Ecto neural progenitor cell (in vitro differentiated cells): Measurements from ENCODE around the gene FANCI.

Experiments used
- DNase-seq: peaks from one replicate; pipeline ENCODE4 v3.0.0-alpha.2; 2018; ENCODE audit warnings: low spot score

The FANCI gene

DNA sequence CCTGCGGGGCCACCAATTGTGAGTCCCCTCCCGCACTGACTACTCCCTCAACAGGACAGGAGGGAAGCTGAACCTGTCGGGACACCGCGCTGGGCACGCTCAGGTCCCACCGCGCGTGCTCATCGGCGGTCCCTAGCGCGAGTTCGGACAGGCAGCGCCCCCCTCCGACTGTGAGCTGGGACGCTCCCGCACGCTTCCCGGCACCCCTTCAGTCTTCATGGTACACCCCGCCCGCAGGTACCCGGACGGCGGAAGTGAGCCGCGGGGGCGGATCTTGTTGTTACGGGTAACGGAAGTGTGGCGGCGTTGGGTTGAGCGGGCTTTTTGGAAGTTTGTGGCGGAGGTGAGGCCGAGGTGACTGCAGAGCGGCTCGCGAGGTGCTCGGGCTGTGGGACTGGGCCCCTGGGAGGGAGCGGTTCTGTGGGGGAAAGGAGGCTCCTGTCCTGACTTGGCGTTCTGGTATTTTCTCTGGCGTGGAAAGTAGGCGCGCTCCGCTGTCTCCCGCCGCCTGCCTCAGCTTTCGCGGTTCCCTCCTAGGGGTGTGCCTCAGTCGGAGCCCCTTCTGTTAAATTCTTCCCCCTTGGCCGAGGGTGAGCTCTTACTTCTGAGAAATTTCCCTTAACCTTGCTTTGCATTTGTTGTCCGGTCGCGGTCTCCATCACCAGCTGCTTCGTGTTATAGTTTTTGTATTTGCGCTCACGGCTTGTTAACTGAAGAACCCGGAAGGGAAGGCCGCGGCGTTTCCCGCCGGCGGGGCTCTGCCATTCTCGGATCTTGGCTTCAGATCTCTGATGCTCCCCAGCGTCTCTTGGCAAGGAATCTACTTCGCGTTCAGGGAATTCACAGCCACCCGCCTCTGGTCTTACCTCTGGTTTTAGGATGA, at the start of gene FANCI:
Gene FANCI (plus strand): TSS at position 289 of the 883 bp plus-strand sequence. CDS start 3,669 bp downstream, outside the sequence.
- DNase-seq, result peak; percentile 97

DNA sequence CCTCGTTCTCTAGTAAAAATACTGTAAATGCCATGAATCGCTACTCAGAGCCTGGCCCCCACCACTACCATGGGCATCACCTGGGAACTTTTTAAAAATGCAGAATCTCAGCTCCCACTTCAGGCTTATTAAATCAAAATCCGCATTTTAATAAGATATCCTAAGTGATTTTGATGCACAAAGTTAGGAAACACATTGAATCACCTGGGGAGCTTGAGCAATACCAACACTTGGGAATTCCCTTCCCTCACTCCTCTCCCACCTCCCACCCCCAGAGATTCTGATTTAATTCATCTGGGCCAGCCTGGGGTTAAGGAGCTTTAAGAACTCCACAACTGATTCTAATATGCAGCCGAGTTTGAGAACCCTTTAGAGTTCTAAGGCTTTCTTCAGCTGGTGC, 49.2 kb upstream of the FANCI start:
- DNase-seq, result no peak

DNA sequence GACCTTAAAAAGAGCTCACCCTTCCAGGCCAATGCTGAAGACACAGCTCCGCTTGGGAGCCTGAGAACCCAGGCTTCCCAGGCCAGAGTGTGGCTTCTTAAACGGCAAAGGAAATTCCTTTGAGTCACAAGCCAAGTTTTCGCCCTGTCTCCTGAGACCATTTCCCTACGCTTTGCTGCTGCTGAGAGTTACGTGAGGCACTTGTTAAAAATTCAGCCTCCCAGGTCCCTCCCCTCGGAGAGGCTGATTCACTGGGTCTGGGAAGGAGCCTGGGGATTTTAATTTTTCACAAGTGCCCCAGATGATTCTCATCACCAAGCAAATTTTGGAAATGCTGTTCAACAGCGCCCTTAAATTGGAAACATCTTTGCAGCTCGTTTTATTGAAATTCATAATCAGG, 47.9 kb upstream of the FANCI start:
- DNase-seq, result no peak

DNA sequence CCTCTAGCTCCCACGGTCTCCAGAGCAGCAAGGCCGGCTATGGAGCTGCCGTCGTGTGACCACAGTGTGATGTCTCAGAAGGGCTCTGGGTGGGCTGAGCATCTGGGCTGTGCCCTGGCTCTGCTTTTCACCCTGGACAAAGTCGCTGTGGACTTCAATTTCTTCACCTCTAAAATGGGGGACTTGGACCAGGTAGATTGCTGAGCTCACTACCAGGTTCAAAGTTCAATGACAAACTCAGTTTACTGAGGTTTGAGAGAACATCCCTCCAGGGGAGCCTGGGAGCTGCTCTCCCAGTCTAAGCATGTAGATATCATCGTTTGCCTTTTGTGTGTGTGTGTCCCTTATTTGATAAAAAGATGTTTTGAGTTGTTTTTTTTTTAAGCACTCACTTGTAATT, 47.5 kb upstream of the FANCI start:
- no peak for DNase-seq

DNA sequence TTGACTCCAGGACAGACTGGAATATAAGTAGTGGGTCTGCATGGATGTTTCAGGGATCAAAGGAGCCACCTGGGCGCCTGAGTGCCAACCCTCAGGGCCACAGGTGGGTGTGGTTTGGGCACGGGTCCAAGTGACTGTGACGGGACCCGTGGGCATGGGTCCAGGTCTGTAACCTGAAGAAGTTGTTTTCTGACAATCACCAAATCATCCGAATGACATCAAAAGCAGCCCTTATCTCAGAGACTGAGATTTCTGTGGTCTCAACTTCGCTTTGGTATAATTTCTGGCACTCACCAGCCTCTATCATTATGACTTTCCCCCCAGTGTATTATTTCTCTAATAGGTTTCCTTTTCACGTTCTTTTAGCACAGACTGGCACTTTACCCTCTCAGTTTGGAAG, 46.8 kb upstream of the FANCI start:
- no peak for DNase-seq

DNA sequence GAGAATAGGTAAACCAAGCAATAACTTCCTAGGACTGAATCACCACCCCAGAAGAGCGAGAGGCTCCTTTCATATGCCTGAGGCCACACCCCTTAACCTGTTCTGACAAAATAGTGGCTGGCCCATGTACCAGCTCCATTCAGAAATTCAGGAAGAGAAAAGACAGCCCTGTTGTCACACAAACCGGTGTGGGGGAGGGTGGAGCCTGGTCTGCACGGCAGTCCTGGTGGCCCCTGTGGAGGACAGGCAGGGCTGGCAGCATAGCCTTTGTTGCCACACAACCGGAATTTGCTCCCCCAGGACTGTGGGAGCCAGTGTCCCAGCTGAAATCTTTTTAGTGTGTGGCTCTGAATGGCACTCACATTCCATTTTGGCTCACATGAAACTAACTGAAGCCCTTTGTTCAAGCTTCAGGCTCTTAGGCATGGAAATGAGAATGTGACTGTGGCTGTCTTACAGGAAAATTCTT, 46.2 kb upstream of the FANCI start:
- DNase-seq, result peak; percentile 83

DNA sequence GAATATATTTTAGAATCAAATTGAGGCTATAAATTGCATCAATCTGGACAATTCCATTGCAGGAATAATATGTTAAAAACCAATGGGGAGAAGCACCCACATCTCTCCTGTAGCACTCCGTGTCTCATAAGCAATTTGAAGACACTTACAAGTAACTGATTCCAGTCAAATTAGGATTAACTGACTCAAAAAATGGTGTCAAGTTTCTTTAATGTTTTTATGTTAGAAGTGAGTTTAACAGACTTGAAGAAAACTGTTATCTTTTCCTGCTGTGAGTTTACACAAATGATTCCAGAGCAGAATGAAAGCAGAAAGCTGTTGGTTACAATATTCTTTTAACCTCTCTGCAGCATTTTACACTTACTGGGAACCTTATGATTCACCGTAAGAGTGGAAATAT, 45.6 kb upstream of the FANCI start:
- DNase-seq, result no peak

DNA sequence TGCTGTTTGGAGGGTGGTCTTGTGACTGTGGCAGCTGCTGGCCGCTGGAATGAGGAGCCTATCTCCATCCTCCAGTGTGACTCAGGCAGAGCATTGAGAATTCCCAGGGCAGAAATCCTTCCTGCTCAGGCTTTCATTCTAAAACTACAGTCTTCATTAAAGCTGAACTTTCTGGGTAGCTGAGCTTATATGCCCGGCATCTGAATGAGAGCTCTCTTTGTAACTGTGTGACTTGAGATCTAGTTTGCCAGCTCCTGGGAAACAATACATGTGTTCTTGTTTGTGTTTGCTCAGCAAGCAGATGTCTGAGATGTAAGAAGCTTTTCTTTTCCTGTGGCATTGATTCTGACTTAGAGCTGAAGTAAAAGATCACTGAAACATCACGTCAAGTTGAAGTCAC, 44.8 kb upstream of the FANCI start:
- DNase-seq, result no peak

DNA sequence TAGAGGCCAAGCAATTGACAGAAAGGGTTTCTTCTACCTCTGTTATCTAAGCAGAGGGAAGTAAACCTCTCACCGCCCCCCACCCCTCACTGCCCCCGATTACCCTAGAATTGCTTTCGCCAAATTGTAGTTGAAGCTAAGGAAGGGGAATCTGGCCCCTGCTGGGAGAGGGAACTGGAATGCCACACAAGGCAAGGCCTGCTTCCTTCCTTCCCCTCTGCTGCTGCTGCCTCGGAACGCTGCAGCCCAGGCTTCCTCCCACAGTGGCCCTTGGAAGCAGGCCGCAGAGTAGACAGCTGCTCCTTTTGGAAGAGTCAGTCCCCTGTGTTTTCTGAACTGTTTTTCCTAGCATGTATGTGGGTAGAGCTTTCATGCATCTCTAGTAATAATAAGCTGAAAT, 44.0 kb upstream of the FANCI start:
- DNase-seq, result no peak

DNA sequence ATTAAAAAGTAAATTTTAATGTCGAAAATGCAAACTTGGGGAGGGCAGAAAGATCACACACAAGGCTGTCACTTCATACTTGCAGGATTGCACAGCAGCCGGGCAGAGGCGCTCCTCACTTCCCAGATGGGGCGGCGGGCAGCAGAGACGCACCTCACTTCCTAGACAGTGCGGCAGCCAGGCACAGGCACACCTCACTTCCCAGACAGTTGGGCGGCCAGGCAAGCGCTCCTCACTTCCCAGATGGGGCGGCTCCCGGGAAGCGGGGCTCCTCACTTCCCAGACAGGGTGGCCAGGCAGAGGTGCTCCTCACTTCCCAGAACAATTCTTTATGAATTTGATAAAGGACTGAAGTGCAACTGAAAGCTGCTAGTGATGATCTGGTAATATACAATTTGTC, 43.6 kb upstream of the FANCI start:
- DNase-seq, result no peak

DNA sequence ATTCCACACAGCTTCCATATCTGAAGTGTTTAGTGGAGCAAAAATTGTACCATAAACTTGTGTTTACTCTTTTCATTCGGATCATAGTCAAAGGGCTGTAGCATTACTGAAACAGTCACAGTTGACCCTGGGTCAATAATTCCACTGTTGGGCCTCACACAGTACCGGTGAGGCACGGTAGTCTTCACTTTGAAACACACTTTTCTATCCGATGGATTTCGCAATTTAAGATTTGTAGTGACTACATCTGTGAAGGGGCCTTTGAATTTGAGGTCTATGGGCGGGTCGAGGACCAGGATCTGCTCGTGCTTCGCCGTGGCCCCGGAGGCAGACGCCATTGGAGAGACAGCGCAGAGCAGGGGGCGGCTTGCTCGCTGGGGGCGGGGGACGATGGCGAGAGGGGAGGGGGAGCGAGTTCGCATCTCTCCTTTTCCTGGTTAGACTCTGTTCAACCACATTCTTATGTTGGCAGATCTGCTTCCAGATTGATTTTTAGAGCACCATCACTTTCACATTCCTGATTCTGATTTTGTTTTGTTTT, 42.2 kb upstream of the FANCI start:
- no peak for DNase-seq

DNA sequence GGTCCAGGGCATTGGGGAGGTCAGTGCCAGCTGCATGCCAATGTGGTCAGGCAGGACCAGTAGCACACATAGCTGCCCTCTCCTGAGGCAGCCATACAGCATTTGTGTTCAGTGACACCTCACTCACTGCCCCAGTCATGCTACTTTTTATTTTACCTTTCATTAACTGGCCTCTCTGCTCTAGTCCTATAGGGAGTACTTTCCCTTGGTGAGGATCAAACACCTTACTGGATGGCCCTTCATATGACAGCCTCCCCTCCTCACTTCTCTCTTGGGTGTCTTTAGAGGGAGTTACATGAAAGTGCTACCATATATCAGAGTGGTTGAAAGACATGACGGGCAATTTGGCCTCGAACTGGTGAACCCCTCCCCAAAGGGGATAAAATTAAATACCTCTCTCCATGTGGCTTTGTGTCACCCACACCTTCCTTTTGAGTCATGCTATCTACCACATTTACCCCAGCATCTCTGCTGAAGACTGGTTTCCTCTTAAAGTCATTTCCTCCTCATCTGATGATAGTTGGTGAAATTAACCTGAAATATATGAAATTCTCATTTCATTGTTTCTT, 40.0 kb upstream of the FANCI start:
- no peak for DNase-seq

DNA sequence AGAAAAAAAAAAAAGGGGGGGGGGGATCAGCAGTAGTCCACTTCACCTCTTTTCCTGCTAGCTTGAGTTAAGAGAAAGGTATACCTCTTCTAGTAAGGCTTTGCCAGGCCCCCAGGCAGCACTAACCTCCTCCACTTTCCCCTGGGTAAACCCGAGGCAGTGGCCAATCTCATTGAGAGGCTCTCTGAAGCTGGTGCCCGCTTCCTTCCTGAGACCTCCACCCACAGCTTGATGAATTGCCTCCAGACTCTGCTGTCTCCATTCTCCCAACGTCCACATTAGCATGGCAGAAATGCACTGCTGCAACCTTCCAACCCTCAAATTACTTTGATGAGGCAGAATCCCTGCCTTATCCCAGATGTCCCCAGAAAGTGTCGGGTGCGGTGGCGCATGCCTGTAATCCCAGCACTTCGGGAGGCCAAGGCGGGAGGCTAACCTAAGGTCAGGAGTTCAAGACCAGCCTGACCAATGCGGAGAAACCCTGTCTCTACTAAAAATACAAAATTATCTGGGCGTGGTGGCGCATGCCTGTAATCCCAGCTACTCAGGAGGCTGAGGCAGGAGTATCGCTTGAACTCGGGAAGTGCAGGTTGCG, 37.7 kb upstream of the FANCI start:
- DNase-seq, result no peak

DNA sequence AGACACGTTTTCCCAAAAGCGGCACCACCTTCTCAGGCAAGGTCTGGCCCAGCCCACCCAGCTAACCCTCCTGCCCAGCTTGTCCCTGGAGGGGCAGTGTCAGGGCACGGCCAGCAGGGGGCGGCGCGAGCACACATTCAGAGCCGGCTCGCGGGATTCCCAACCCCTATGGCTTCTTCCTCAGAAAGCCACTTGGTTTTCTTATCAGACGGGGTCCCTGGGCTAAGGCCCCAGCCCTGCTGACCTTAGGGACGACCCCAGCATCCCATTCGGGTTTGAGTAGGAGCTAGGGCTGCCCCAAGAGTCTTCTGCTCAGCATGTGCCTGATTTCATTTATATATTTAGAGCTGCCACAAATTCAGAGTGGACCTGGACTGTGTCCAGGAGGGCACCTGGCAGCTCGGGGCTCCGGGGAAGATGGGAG, 36.9 kb upstream of the FANCI start:
- DNase-seq, result peak; percentile 92

DNA sequence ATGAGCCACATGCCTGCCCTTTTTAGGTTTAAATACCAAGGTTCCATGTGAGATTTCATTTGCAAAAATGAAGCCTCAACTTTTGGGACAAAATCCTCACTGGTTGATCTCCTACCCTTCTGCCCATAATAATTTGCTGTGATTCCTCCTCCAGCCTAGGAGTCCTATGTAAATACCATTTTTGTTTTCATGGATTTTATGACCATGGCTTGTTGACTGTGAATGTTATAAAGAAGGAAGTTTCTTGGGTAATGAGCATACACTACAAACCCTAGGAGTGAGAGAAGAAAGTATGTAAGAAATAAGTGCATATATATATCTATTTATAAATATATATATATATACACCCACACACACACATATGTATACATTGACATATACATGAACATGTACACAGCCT, 35.5 kb upstream of the FANCI start:
- no peak for DNase-seq

DNA sequence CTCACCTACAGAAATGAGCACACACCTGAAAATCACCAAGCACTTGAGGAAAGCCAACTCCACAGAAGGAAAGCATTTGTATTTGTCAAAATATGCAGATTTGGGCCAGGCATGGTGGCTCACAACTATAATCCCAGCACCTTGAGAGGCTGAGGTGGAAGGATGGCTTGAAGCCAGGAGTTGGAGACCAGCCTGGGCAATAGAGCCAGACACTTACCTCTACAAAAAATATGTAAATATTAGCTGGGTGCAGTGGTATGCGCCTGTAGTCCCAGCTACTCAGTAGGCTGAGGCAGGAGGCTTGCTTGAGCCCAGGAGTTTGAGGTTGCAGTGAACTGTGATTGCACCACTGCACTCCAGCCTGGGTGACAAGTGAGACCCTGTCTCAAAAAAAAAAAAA, 34.7 kb upstream of the FANCI start:
- DNase-seq, result no peak

DNA sequence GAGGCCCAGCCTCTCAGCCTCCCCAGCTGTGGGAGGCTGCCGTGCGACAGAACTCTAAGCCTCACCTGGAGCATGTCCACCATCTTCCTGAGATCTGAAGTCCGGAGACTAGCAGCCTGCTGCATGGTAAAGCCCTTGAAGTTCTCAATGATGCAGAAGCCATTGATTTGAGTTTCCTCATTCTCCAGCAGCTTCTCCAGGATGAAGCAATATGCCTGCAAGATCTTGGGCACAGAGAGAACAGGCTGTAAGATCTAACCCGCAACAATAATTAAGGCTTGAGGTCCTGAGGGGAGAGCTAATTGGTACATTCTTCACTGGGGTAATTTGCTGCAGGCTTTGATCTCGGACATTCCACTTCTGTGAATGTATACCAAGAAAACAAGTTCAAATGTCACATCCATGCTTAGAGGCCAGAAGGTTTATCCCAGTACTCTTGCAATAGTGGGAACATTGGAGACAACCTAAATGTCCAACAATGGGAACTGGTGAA, 32.1 kb upstream of the FANCI start:
- DNase-seq, result no peak

DNA sequence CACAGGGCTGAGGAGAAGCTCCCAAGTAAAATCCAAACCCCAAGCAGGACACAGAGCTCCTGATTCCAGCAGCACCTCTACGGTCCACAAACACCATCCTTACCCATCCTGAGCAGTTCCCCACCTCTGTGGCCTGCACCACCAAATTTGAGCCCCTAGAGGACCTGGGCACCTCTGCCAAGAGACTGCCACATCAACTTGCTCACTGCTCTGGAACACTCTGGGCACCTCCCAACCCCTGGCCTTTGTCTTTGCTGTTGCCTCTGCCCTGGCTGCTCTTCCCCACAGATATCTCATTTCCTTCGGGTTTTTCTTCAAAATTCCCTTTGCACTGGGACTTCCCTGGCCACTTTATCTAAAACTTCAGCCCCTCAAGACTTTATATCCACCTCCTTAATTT, 28.2 kb upstream of the FANCI start:
- DNase-seq, result no peak

DNA sequence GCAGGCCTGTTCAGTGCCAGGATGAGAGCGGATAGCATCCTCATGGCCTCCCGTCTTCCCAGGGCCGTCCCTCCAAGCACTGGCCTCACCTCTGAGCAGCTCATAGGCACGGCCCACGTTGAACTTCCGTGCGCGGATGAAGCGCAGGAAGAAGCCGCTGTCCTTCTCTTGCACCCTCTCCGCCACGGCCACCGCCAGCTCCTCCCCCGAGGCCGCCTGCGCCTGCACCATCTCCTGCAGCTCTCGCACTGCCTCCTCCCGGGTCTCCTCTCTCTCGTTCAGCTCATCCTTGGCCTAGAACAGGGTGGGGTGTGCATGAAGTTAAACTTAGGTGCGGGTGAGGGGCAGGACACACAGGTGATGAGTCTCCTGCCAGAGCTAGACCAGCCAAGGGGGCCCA, 26.7 kb upstream of the FANCI start:
- DNase-seq, result no peak

DNA sequence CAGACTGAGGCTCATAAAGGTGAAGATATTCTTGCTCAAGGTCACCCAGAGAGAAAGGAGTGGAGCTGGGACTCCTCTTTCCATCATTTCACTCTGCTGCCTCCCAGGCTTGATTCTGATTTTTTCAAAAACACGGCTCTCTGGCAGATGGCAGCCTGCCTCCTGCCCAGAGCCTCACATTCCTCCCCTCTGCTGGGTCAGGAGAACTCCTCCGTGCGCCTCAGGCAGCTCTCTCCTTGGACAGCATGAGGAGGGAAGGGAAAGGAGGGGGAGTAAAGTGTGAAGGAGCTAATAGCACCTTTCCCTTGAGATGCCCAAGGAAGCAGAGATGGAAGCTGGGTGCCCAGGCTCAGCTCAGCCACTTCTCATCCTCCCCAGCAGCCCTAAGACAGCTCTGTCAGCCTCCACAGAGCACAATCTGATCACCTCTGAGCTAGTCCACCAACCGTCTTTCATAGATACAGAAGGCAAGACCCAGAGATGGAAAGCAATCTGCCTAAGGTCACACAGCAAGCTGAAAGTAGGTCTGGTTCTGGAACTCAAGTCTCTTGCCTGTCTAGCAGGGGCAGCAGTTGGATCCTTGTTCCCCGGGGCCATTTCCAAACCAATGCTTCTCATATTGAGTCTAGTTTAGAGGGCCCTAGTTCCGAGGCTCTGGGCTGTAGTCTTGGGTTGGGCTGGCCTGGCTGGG, 25.9 kb upstream of the FANCI start:
- DNase-seq, result no peak

DNA sequence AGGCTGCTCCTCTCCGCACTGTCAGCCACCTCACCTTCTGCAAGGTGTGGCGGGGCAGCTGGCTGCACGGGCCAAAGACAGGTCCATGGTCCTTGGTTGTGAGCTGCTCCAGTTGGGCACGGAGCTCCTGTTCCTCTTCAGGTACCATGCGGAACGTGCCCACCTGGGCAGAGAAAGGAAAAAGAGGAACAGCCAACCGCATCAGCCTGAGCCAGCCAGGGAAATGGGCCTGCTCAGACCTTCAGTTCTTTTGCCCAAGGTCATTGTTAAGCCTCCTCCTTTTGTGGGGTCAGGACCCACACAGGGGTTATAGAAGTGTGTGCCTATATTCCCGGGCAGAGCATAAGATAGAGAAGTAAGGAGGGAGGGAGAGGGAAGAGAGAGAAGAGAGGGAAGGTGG, 25.2 kb upstream of the FANCI start:
- no peak for DNase-seq

DNA sequence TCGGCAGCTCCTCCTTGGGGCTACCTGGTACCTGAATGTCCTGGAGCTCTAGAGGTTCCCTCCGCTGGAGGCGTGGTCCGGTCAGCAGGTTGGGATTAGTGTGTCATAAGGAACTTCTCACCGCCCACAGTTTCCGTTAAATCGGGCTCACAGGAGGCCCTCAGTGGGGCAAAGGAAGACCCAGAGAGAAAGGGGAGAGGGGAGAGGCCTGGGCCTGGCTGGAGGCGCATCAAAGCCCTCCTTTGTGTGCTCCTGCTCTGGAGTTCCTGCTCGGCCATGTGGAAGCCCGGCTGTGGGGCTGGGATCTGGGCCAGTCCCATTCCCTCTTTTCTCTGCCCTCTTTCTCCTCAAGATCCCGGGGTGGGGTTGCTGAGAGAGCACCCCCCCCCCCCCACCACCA, 22.2 kb upstream of the FANCI start, which contains the start of gene RLBP1:
Gene RLBP1 (minus strand): TSS at position 37 of the 400 bp plus-strand sequence. CDS start 2,604 bp downstream, outside the sequence.
- DNase-seq, result peak; percentile 66
